AG08396 (cell line): ENCODE results near the gene GIMAP7.
"Not testable (repeated sequence)": the region's sequence is repeated elsewhere in the genome, so short reads cannot be mapped to it uniquely, and the experiment has no call there.

Experiments
- DNase-seq: peaks from one replicate; pipeline ENCODE4 v3.0.0; 2012; ENCODE audit warnings: low spot score, mixed read lengths

GIMAP7 gene

DNA sequence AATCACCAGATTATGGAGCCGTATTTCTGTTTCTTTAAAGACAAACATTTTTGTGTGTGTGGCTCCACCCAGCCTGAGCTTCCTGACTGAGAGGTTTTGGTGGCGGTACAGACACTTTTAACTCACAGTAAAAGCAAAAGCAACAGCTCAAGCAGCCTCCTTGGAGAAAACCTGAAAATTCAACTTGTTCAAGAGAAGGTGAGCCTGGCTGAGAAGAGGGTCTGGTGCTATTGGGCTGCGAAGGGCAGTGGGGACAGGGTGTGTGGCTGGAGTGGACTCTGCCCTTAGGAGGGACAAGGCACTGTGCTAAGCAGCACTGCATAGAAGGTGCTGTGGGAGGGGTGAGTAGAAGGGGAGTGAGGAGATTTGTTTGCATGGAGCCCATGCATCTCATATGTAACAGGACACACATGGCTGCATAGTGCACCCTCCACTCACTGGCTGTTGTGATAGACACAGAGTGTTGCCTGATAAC, at the start of gene GIMAP7:
Gene GIMAP7 (plus strand): TSS at position 125 of the 475 bp plus-strand sequence. CDS start 5,103 bp downstream, outside the sequence.
- no peak for DNase-seq

DNA sequence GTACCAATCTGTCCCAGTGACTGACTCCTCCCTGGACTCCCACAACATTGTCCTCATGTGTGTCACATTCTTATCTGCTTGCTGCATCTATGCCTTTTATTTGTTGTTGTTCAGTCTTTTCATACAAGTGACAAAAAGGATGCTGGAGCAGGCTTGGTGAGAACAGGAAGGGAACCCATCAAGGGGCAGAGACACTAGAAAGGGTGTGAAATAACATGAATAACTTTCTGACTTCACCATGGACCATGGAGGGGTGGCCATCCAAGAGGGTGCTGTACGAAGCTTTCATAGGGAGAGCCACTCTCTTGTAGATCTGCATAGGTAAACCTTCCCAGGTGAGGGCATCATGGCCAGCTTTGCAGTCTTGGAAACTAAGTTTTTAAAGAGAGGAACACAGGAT, 49.7 kb upstream of the GIMAP7 start:
- no peak for DNase-seq

GRCh38 chr7:150465414-150465813, 49.3 kb upstream of the GIMAP7 start:
- DNase-seq: no peak

DNA sequence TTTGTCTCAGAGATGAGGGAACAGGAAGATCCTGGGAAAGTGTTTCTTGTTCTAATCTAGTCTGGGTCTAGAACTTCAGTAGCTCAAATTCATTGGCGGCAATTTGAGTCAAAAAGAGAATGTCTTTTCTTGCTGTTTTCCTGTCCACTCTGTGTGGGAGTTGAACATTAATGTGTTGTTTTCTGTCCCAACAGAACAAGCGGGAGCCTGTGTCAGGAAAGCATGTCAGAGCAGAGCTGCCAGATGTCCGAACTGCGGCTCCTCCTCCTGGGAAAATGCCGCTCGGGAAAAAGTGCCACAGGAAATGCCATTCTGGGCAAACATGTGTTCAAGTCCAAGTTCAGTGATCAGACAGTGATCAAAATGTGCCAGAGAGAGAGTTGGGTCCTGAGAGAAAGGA, 48.2 kb upstream of the GIMAP7 start:
- DNase-seq: no peak

GRCh38 chr7:150468241-150468640, 46.4 kb upstream of the GIMAP7 start:
- no peak for DNase-seq

DNA sequence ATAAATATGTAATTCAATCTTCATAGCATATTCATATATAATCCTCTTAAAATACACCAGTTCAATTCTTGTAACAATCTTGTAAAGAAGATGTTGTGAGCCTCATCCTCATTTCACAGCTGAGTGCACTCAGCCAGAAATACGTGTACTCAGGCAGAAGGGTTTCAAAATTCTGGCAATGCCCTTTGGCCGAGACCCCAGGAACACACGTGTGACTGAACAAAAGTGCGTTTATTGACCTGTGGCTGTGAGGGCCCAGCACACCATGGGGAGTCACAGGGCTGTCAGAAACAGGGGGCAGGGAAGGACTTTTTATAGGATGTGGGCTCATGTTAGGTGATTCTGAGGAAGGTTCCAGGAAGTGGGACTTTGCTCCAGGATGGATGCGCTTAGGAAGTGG, 42.8 kb upstream of the GIMAP7 start:
- DNase-seq: no peak

DNA sequence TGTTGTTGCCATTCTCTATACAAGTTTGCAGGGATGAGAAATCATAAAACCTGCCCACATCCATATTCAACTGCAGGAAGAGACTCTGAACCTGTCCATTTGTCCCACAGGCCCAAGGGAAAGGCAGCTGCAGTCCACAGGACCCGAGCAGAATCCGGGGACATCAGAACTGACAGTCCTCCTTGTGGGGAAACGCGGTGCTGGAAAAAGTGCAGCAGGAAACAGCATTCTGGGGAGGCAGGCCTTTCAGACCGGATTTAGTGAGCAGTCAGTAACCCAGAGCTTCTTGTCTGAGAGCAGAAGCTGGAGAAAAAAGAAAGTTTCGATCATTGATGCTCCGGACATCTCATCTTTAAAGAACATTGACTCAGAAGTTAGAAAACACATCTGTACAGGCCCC, 40.8 kb upstream of the GIMAP7 start:
- no peak for DNase-seq

- DNase-seq: no peak
These were observed 38.4 kb upstream of the GIMAP7 start for GRCh38 chr7:150476285-150476684.

GRCh38 chr7:150476819-150477631, 37.6 kb upstream of the GIMAP7 start:
- no peak for DNase-seq

- no peak for DNase-seq
These were observed 35.5 kb upstream of the GIMAP7 start for GRCh38 chr7:150479023-150479716.

DNA sequence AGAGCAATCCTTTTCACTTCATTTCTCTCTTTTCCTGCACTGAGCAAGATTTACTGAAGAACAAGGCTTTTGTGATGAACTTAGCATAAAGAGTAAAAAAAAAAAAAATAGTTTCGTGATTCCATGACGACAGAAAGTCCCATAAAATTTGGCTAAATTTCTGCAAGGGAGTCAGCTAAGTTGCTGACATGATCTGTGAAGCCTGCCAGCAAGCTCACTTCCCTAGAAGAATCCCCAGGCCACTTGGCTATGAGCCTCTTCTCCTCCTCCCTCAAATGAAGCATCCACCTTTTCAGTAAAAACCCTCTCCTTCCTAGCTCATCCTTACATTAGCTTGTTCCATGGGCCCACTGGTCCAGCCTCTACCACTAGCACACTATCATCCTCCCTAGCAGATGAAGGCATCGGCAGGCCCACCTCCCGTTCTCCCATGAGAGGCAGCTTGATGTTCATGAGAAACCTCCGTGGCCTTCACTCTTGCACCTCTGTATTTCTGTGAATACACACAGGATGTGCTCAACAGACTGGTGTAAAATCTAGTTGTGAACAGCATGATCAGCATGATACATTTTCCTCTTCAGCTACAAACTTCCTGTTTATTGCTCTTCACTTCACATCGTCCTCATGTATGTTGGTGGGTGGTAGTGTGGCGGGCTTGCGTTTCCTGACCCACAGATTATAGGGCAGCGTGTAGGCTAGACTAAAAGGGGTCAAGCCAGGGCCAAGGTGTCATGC, 33.3 kb upstream of the GIMAP7 start:
- no peak for DNase-seq

DNA sequence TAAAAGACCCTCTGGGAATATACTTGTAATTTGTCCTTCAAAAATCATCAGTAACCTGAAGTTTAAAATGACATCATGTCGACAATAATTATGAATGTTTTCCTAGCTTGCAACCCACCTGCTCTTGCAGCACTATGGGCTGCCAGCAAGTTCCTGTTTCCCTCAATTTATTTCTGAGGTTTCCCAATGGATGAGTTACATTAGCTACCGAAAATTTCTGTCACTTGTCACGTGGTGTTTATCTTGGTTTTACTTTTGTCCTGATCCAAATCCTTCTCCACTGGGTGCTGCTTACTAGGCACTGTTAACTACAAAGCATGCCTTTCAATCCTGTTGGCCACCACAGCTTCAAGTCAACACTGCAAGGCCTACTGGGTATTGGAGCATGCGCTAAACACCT, 32.8 kb upstream of the GIMAP7 start:
- DNase-seq: no peak

DNA sequence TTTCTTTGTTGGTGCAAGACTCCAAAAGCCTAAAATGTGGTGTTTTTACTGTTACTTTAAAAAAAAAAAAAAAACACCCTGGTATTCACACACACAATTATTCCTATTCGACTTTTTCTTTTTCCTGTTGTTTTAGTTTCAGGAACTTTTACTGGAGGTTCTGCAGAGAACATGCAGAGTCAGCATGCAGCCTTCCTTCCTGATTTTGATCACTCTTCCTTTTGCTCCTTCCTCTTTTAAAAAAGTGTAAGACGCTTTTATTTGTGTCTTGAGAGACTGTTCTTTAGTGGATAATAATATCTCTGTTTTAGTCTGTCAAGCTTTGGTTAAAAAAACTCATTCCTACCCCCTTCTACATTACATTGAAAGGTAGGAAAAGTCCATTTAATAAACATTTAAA, 31.2 kb upstream of the GIMAP7 start:
- not testable (repeated sequence) for DNase-seq

DNA sequence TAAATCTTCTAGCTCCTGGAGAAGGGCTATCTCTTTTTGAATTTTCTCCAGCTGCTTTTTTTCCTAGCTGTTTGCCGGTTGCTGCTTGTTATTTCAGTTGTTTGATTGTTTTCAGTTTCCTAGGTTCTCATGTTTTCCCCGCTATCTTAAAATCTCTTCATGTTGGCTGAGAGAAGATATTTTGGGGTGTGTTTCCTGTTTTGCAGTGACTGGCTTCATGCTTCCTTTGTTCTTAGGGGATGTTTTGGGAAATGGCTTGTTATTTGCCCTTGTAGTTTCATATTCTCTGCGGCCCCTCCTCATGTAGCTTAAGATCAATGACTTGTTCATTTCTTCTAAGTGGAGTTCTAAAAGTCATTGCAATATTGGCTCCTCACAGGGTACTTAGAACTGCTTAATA, 30.6 kb upstream of the GIMAP7 start:
- DNase-seq: not testable (repeated sequence)

GRCh38 chr7:150487625-150488024, 27.0 kb upstream of the GIMAP7 start:
- no peak for DNase-seq

GRCh38 chr7:150489782-150490181, 24.9 kb upstream of the GIMAP7 start:
- no peak for DNase-seq

GRCh38 chr7:150493442-150493841, 21.2 kb upstream of the GIMAP7 start:
- not testable (repeated sequence) for DNase-seq

- no peak for DNase-seq
These were observed 12.2 kb upstream of the GIMAP7 start for GRCh38 chr7:150502519-150502918.

GRCh38 chr7:150503155-150503554, 11.5 kb upstream of the GIMAP7 start:
- DNase-seq: no peak

DNA sequence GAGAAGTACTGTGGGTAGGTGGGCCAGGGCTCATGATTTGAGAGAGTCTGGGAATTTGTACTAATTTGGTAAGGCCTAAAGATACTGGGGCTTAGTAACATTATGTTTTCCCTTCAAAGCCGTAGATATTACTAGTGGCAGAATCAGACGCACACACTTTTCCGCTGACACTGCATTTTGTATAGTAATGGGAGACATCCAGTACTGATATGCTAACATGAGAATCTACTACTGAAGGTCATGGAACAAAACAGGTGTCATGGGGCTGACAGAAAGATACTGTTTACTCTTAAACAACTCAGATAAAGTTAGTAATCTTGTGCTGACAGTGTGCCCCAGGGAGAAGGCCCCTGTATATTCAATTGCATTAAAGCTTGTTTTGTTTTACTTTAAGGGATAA, 11.1 kb upstream of the GIMAP7 start:
- DNase-seq: no peak

GRCh38 chr7:150507947-150508602, 6.6 kb upstream of the GIMAP7 start:
- no peak for DNase-seq

GRCh38 chr7:150511048-150511447, 3.6 kb upstream of the GIMAP7 start:
- no peak for DNase-seq
